Measurements from ENCODE around the gene CLSTN2. TPM values are rescaled to one million over a fixed set of nuclear protein-coding genes. Genes with fewer than 3 reads are reported as not detected.

CLSTN2 gene
- polyA plus RNA-seq, 3 donors: not detected

GRCh38 chr3:140187656-140188221, 252.8 kb downstream of the CLSTN2 start:
- no peak overlapping the region for H3K4me2 ChIP-seq (replicated peaks; ENCODE audit: extremely low read depth, low read length, poor library complexity, severe bottlenecking)
- no peaks in the 10 kb centered on the region for H3K36me3 ChIP-seq (replicated peaks in 1 of 2; ENCODE audit: control insufficient read depth in 1 of 2, insufficient read depth in 2 of 2, low read length in 2 of 2)
- no peaks in the 10 kb centered on the region for H4K20me1 ChIP-seq (ENCODE audit: insufficient read depth, low read length)
- Mint-ChIP-seq H3K36me3 (no peaks in the 10 kb centered on the region), H3K27me3 (ENCODE audit: low read depth in 3 of 3) (peaks cover 2 to 7% (median 2%) of the 10 kb centered on the region in 3 donors), H3K4me3 (no peak overlapping the region), H3K9me3 (peaks cover 0 to 8% (median 4%) of the 10 kb centered on the region in 7 donors), H3K27ac (no peak overlapping the region), H3K4me1 (no peaks in the 10 kb centered on the region)
- no peak overlapping the region for H3K9ac ChIP-seq (ENCODE audit: insufficient read depth, low read length, poor library complexity, severe bottlenecking)
- no peaks in the 10 kb centered on the region for H3K9me3 ChIP-seq (replicated peaks in 1 of 2; ENCODE audit: control insufficient read depth in 1 of 2, insufficient read depth in 1 of 2, low read length in 2 of 2)
- no peak overlapping the region for H2AFZ ChIP-seq (ENCODE audit: insufficient read depth, low read depth, low read length, poor library complexity, severe bottlenecking)
- H3K79me2 ChIP-seq (ENCODE audit: insufficient read depth, low read length): no peaks in the 10 kb centered on the region
- H3K4me3 ChIP-seq (replicated peaks in 1 of 3; ENCODE audit: low read depth in 2 of 3, low read length in 3 of 3): no peak overlapping the region
- no peaks in the 10 kb centered on the region for H3K4me1 ChIP-seq (ENCODE audit: control insufficient read depth in 1 of 2, insufficient read depth in 2 of 2, low read length in 2 of 2)
- no peak for DNase-seq
- H3K27ac ChIP-seq (ENCODE audit: low read depth in 1 of 2, low read length in 2 of 2): no peak overlapping the region
- H3K27me3 ChIP-seq (ENCODE audit: control insufficient read depth in 2 of 2, insufficient read depth in 2 of 2, low read length in 2 of 2): no peaks in the 10 kb centered on the region
- TF ChIP-seq CTCF (IDR thresholded peaks at IDR 0.05): no peak
- intact Hi-C loops (cut with micrococcal nuclease): no loop called here
- WGBS (ENCODE audit: insufficient coverage): 80% methylated on average over 1 of the region's 2 CpGs

GRCh38 chr3:140188285-140188684, 253.3 kb downstream of the CLSTN2 start:
- no peak overlapping the region for H3K9ac ChIP-seq (ENCODE audit: insufficient read depth, low read length, poor library complexity, severe bottlenecking)
- no peak for TF ChIP-seq CTCF (IDR thresholded peaks at IDR 0.05)
- H3K4me3 ChIP-seq (replicated peaks in 1 of 3; ENCODE audit: low read depth in 2 of 3, low read length in 3 of 3): no peak overlapping the region
- H4K20me1 ChIP-seq (ENCODE audit: insufficient read depth, low read length): no peaks in the 10 kb centered on the region
- no peaks in the 10 kb centered on the region for H3K9me3 ChIP-seq (replicated peaks in 1 of 2; ENCODE audit: control insufficient read depth in 1 of 2, insufficient read depth in 1 of 2, low read length in 2 of 2)
- no peak overlapping the region for H3K27ac ChIP-seq (ENCODE audit: low read depth in 1 of 2, low read length in 2 of 2)
- no peak for DNase-seq
- H3K9me3 Mint-ChIP-seq: peaks cover under 1 to 9% (median 4%) of the 10 kb centered on the region in 7 donors
- H3K4me3 Mint-ChIP-seq: no peak overlapping the region
- H3K4me1 ChIP-seq (ENCODE audit: control insufficient read depth in 1 of 2, insufficient read depth in 2 of 2, low read length in 2 of 2): no peaks in the 10 kb centered on the region
- H3K27me3 Mint-ChIP-seq (ENCODE audit: low read depth in 3 of 3): peaks cover 0 to 7% (median 2%) of the 10 kb centered on the region in 3 donors
- no peaks in the 10 kb centered on the region for H3K79me2 ChIP-seq (ENCODE audit: insufficient read depth, low read length)
- intact Hi-C loops (cut with micrococcal nuclease): no loop called here
- H3K4me1 Mint-ChIP-seq: no peaks in the 10 kb centered on the region
- H3K36me3 ChIP-seq (replicated peaks in 1 of 2; ENCODE audit: control insufficient read depth in 1 of 2, insufficient read depth in 2 of 2, low read length in 2 of 2): no peaks in the 10 kb centered on the region
- no peak overlapping the region for H3K27ac Mint-ChIP-seq
- no peak overlapping the region for H3K4me2 ChIP-seq (replicated peaks; ENCODE audit: extremely low read depth, low read length, poor library complexity, severe bottlenecking)
- no peaks in the 10 kb centered on the region for H3K36me3 Mint-ChIP-seq
- no CpG with 5 or more reads among the region's 2 CpGs for WGBS (ENCODE audit: insufficient coverage)
- H2AFZ ChIP-seq (ENCODE audit: insufficient read depth, low read depth, low read length, poor library complexity, severe bottlenecking): no peak overlapping the region
- H3K27me3 ChIP-seq (ENCODE audit: control insufficient read depth in 2 of 2, insufficient read depth in 2 of 2, low read length in 2 of 2): no peaks in the 10 kb centered on the region
